ENCODE measurements around the gene TRIM72.
"Not testable (repeated sequence)": the region's sequence is repeated elsewhere in the genome, so short reads cannot be mapped to it uniquely, and the experiment has no call there.

Gene TRIM72

GRCh38 chr16:31215287-31216162, 1.6 kb downstream of the TRIM72 start:
- DNase-seq (ENCODE audit: low read depth), result no peak

GRCh38 chr16:31216422-31217135, 2.7 kb downstream of the TRIM72 start, which contains the start of gene PYDC1:
Gene PYDC1 (minus strand): TSS chr16:31217135. CDS start chr16:31217028, 107 bp downstream.
- DNase-seq (ENCODE audit: low read depth), result no peak

- DNase-seq (ENCODE audit: low read depth), result no peak
Observed at GRCh38 chr16:31217136-31217530, 3.2 kb downstream of the TRIM72 start.

GRCh38 chr16:31219154-31219741, 5.3 kb downstream of the TRIM72 start:
- no peak for DNase-seq (ENCODE audit: low read depth)

- DNase-seq (ENCODE audit: low read depth), result no peak
Observed at GRCh38 chr16:31221357-31222160, 7.6 kb downstream of the TRIM72 start.

- no peak for DNase-seq (ENCODE audit: low read depth)
Observed at GRCh38 chr16:31223044-31223443, 9.1 kb downstream of the TRIM72 start.

GRCh38 chr16:31224092-31224955, 10.4 kb downstream of the TRIM72 start:
- DNase-seq (ENCODE audit: low read depth), result no peak

GRCh38 chr16:31225193-31225592, 11.3 kb downstream of the TRIM72 start:
- DNase-seq (ENCODE audit: low read depth), result no peak

- DNase-seq (ENCODE audit: low read depth), result no peak
Observed at GRCh38 chr16:31228206-31228605, 14.3 kb downstream of the TRIM72 start.

GRCh38 chr16:31229501-31229900, 15.6 kb downstream of the TRIM72 start:
- DNase-seq (ENCODE audit: low read depth), result no peak

- no peak for DNase-seq (ENCODE audit: low read depth)
Observed at GRCh38 chr16:31238041-31238440, 24.1 kb downstream of the TRIM72 start.

GRCh38 chr16:31242206-31242605, 28.3 kb downstream of the TRIM72 start:
- no peak for DNase-seq (ENCODE audit: low read depth)

GRCh38 chr16:31243734-31244670, 30.1 kb downstream of the TRIM72 start:
- no peak for DNase-seq (ENCODE audit: low read depth)

- DNase-seq (ENCODE audit: low read depth), result not testable (repeated sequence)
Observed at GRCh38 chr16:31245598-31245997, 31.7 kb downstream of the TRIM72 start.

GRCh38 chr16:31246296-31246695, 32.4 kb downstream of the TRIM72 start:
- DNase-seq (ENCODE audit: low read depth), result no peak

GRCh38 chr16:31248344-31248743, 34.4 kb downstream of the TRIM72 start:
- DNase-seq (ENCODE audit: low read depth), result no peak

GRCh38 chr16:31250782-31251384, 37.0 kb downstream of the TRIM72 start:
- no peak for DNase-seq (ENCODE audit: low read depth)

GRCh38 chr16:31251435-31251834, 37.5 kb downstream of the TRIM72 start:
- DNase-seq (ENCODE audit: low read depth), result no peak

- no peak for DNase-seq (ENCODE audit: low read depth)
Observed at GRCh38 chr16:31253642-31254045, 39.7 kb downstream of the TRIM72 start.
